B cell (primary cell): Measurements from ENCODE around the gene FAM222A. TPM values are rescaled to one million over a fixed set of nuclear protein-coding genes. Genes with fewer than 3 reads are reported as not detected.

Source experiments
- ATAC-seq: fragments of 200-7000 bp; cut with Tn5 transposase; one replicate; pipeline ENCODE4 v1.10.0; 2021; ENCODE audit warnings: low read depth, mild to moderate bottlenecking, moderate number of reproducible peaks, moderate library complexity
- CTCF ChIA-PET: fragments of 350-600 bp; sonication (Branson Sonifier 250); formaldehyde crosslinking; loops from one replicate; lab custom pipeline; 2021; ENCODE audit warnings: antibody characterized with exemption, inconsistent platforms; lab: Charles Lee
- POLR2A ChIA-PET: fragments of 350-600 bp; sonication (Branson Sonifier 250); formaldehyde crosslinking; loops from one replicate; lab custom pipeline; 2021; ENCODE audit warnings: antibody characterized with exemption; lab: Charles Lee
- DNase-seq: peaks from one replicate; pipeline ENCODE4 v3.0.0; 2013
- H2AFZ ChIP-seq: 2 replicates; pipeline ENCODE4 v1.6.1; 2012; ENCODE audit warnings: mild to moderate bottlenecking, low read depth, low read length; ENCODE audit not compliant: insufficient read depth, poor library complexity, severe bottlenecking
- H3K27ac ChIP-seq, 2 donors: 1 replicate in 1 of 2; 2 replicates in 1 of 2; pipeline ENCODE4 v1.5.1; 2012 to 2013; ENCODE audit warnings: low read length in 2 of 2, mild to moderate bottlenecking in 2 of 2, moderate library complexity in 1 of 2
- H3K27me3 ChIP-seq, 4 experiments: fragments of 200-600 bp in 1 of 4; sonication (generic) in 1 of 4; replicated peaks in 1 of 4; 1 replicate in 2 of 4; 2 replicates in 2 of 4; pipeline versions ENCODE4 v1.6.1 to v1.7.0; 2013 to 2016; ENCODE audit warnings: low read length in 3 of 4, mild to moderate bottlenecking in 2 of 4, mixed read lengths in 1 of 4, moderate library complexity in 1 of 4; ENCODE audit not compliant: insufficient read depth in 4 of 4, control insufficient read depth in 3 of 4; ENCODE audit errors: control extremely low read depth in 1 of 4
- H3K36me3 ChIP-seq, 2 experiments: replicated peaks in 1 of 2; 1 replicate in 1 of 2; 2 replicates in 1 of 2; pipeline versions ENCODE4 v1.6.1 to v1.7.1; 2013; ENCODE audit warnings: low read length in 1 of 2; ENCODE audit not compliant: insufficient read depth in 2 of 2, control insufficient read depth in 1 of 2; ENCODE audit errors: control extremely low read depth in 1 of 2, extremely low read depth in 1 of 2
- H3K4me1 ChIP-seq, 2 donors: fragments of 200-600 bp in 1 of 2; sonication (generic) in 1 of 2; 1 replicate in 1 of 2; 2 replicates in 1 of 2; pipeline versions ENCODE4 v1.5.1 to v1.6.1; 2013 to 2017; ENCODE audit warnings: low read length in 2 of 2; ENCODE audit not compliant: control insufficient read depth in 2 of 2, insufficient read depth in 2 of 2
- H3K4me2 ChIP-seq: replicated peaks from 2 replicates; pipeline ENCODE3; 2012; ENCODE audit warnings: mild to moderate bottlenecking, low read depth, low read length; ENCODE audit not compliant: poor library complexity, severe bottlenecking
- H3K4me3 ChIP-seq, 5 experiments: fragments of 200-600 bp in 1 of 5; sonication (generic) in 1 of 5; 1 replicate in 3 of 5; 2 replicates in 2 of 5; pipeline versions ENCODE4 v1.5.1 to v1.7.0; 2011 to 2016; ENCODE audit warnings: low read length in 4 of 5, mild to moderate bottlenecking in 4 of 5, low read depth in 2 of 5, control low read depth in 1 of 5, moderate library complexity in 1 of 5; ENCODE audit not compliant: insufficient read depth in 1 of 5; ENCODE audit errors: control extremely low read depth in 1 of 5, extremely low read depth in 1 of 5
- H3K79me2 ChIP-seq: fragments of 200-600 bp; sonication (generic); one replicate; pipeline ENCODE4 v1.6.0; 2016; ENCODE audit warnings: low read length; ENCODE audit not compliant: control insufficient read depth, insufficient read depth
- H3K9ac ChIP-seq: fragments of 200-600 bp; sonication (generic); 2 replicates; pipeline ENCODE4 v1.6.1; 2017; ENCODE audit warnings: mild to moderate bottlenecking, low read length, moderate library complexity
- H3K9me3 ChIP-seq, 3 donors: one replicate each; pipeline versions ENCODE4 v1.6.1 to v1.7.1; 2013; ENCODE audit warnings: low read length in 2 of 3; ENCODE audit not compliant: control insufficient read depth in 2 of 3, insufficient read depth in 1 of 3; ENCODE audit errors: control extremely low read depth in 1 of 3
- H4K20me1 ChIP-seq: 2 replicates; pipeline ENCODE4 v1.6.0; 2012; ENCODE audit warnings: mild to moderate bottlenecking, low read length; ENCODE audit not compliant: insufficient read depth, control insufficient read depth, poor library complexity, severe bottlenecking
- H3K27ac Mint-ChIP-seq: one replicate; pipeline ENCODE4 v1.8.0; 2021; ENCODE audit warnings: mixed read lengths
- H3K27me3 Mint-ChIP-seq: one replicate; pipeline ENCODE4 v1.8.0; 2021; ENCODE audit warnings: mixed read lengths
- H3K4me1 Mint-ChIP-seq: one replicate; pipeline ENCODE4 v1.8.0; 2021; ENCODE audit warnings: mixed read lengths
- H3K4me3 Mint-ChIP-seq: one replicate; pipeline ENCODE4 v1.8.0; 2021; ENCODE audit warnings: mixed read lengths
- H3K9me3 Mint-ChIP-seq: one replicate; pipeline ENCODE4 v1.8.0; 2022; ENCODE audit warnings: mixed read lengths; ENCODE audit not compliant: insufficient read depth
- EZH2 ChIP-seq: IDR thresholded peaks from 2 replicates; pipeline ENCODE4 v1.6.1; 2012; ENCODE audit warnings: borderline replicate concordance, low read depth, mild to moderate bottlenecking, moderate library complexity, low read length; ENCODE audit not compliant: insufficient read depth, poor library complexity, severe bottlenecking
- WGBS: methylation state at CpG from one replicate; pipeline ENCODE4 v1.1.5; 2013; ENCODE audit warnings: missing lambda C conversion rate; ENCODE audit not compliant: insufficient coverage; 5-methylcytosine and 5-hydroxymethylcytosine counted together
- intact Hi-C: fragments of 100-400 bp; cut with micrococcal nuclease; formaldehyde crosslinking; loops from one replicate; pipeline ENCODE4 v1.10.0; 2022
- polyA plus RNA-seq: library from polyadenylated mRNA; depleted of rRNA; stranded (reverse); fragments of >200 nt; gene quantifications from 2 replicates; pipeline ENCODE4 v1.2.3, GENCODE V29; 2012
- total RNA-seq, 2 donors: library from RNA; stranded (reverse); fragments of 120-200 nt in 1 of 2; gene quantifications; 1 replicate in 1 of 2; 2 replicates in 1 of 2; pipeline versions ENCODE4 v1.2.3 to v1.2.4, GENCODE V29; 2013 to 2022
- TF ChIP-seq, protein P1 (sequence below): fragments of 200-600 bp; IDR thresholded peaks from one replicate; pipeline ENCODE4 v1.8.0; 2022; ENCODE audit warnings: antibody characterized with exemption, mild to moderate bottlenecking

Gene FAM222A
- total and polyA plus RNA-seq, 2 donors (not counting 1 experiment from before 2014, with no cell fraction given), result 0.49 to 4.6 TPM

- Histone ChIP-seq H2AFZ (no peak overlapping the region), H3K4me3 (no peak overlapping the region), H3K4me2 (no peak overlapping the region), H3K4me1 (no peaks in the 10 kb centered on the region), H3K9me3 (peaks cover 0 to 5% (median 0%) of the 10 kb centered on the region in 3 donors), H3K27me3 (peaks cover 0 to 9% (median 1%) of the 10 kb centered on the region in 4 experiments), H4K20me1 (no peaks in the 10 kb centered on the region), H3K79me2 (no peaks in the 10 kb centered on the region), H3K9ac (no peak overlapping the region), H3K36me3 (no peaks in the 10 kb centered on the region), H3K27ac (no peak overlapping the region)
- ChIA-PET CTCF (no interaction called here), POLR2A (no interaction called here)
- DNase-seq (no peak), ATAC-seq (no peak)
- Mint-ChIP-seq H3K4me1 (no peaks in the 10 kb centered on the region), H3K27ac (no peak overlapping the region), H3K9me3 (no peaks in the 10 kb centered on the region), H3K27me3 (peaks cover 25% of the 10 kb centered on the region), H3K4me3 (no peak overlapping the region)
- 35% methylated on average over 14 of the region's 22 CpGs for WGBS
- intact Hi-C loops, result no loop called here
- TF ChIP-seq EZH2, result no peak
- TF ChIP-seq, protein P1, sequence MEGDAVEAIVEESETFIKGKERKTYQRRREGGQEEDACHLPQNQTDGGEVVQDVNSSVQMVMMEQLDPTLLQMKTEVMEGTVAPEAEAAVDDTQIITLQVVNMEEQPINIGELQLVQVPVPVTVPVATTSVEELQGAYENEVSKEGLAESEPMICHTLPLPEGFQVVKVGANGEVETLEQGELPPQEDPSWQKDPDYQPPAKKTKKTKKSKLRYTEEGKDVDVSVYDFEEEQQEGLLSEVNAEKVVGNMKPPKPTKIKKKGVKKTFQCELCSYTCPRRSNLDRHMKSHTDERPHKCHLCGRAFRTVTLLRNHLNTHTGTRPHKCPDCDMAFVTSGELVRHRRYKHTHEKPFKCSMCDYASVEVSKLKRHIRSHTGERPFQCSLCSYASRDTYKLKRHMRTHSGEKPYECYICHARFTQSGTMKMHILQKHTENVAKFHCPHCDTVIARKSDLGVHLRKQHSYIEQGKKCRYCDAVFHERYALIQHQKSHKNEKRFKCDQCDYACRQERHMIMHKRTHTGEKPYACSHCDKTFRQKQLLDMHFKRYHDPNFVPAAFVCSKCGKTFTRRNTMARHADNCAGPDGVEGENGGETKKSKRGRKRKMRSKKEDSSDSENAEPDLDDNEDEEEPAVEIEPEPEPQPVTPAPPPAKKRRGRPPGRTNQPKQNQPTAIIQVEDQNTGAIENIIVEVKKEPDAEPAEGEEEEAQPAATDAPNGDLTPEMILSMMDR, result no peak
Measured at GRCh38 chr12:109734219-109735000, 20.8 kb downstream of the FAM222A start.

DNA sequence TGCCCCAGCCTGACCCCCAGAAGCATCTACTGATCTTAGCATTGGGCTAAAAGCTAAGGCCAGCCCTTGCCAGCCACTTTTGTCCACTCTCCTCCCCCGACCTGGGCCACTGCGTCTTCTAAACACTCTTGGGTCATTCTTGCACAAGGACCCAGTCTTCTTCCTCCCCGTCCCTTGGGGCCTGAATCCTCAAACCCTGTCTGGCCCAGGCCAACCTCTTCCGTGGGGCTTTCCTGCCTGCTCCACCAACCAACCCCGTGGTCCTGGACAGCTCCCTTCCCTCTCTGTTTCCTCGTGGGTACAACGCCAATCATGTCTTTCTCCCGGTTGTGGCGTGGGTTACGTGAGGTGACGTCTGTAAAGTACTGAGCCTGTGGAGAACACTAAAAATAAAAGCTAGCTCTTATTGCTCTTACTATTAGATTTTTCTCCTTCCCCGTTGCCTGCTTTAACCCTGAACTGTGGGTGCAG lies 21.5 kb downstream of the FAM222A start:
- H4K20me1 ChIP-seq, result no peaks in the 10 kb centered on the region
- H2AFZ ChIP-seq, result no peak overlapping the region
- no peak for DNase-seq
- H3K9me3 ChIP-seq, result peaks cover 0 to 5% (median 0%) of the 10 kb centered on the region in 3 donors
- no peak overlapping the region for H3K4me2 ChIP-seq
- no peak overlapping the region for H3K27ac Mint-ChIP-seq
- no peak for ATAC-seq
- WGBS, result 46% methylated on average over 6 of the region's 12 CpGs
- H3K4me1 Mint-ChIP-seq, result no peaks in the 10 kb centered on the region
- H3K27me3 Mint-ChIP-seq, result peaks cover 25% of the 10 kb centered on the region
- POLR2A ChIA-PET, result no interaction called here
- no peak overlapping the region for H3K9ac ChIP-seq
- H3K9me3 Mint-ChIP-seq, result no peaks in the 10 kb centered on the region
- H3K27me3 ChIP-seq, result peaks cover 0 to 9% (median 1%) of the 10 kb centered on the region in 4 experiments
- no peak overlapping the region for H3K4me3 Mint-ChIP-seq
- H3K79me2 ChIP-seq, result no peaks in the 10 kb centered on the region
- no peak overlapping the region for H3K4me3 ChIP-seq
- CTCF ChIA-PET, result no interaction called here
- H3K36me3 ChIP-seq, result no peaks in the 10 kb centered on the region
- TF ChIP-seq, protein P1, result no peak
- no peak for TF ChIP-seq EZH2
- no peaks in the 10 kb centered on the region for H3K4me1 ChIP-seq
- no peak overlapping the region for H3K27ac ChIP-seq
- intact Hi-C loops, result no loop called here
